ENCODE measurements around the gene MACROD1.

GRCh38 chr11:63985812-63986155, 180.1 kb downstream of the MACROD1 start:
- TF ChIP-seq CTCF (IDR thresholded peaks at IDR 0.05; ENCODE audit: low read depth, low read length) (no peak), POLR2A (IDR thresholded peaks at IDR 0.05; ENCODE audit: extremely low read depth, insufficient read length) (no peak), MAX (IDR thresholded peaks at IDR 0.05; ENCODE audit: low read depth, low read length) (0 out of 2 replicates have a peak, but pooled peaks have one; percentile 26), MYC (IDR thresholded peaks at IDR 0.05; ENCODE audit: low read depth, low read length) (peak; percentile 45; the same call in 1 of the 2 replicates)
